Measurements from ENCODE around the gene DRD3.

DRD3 gene

DNA sequence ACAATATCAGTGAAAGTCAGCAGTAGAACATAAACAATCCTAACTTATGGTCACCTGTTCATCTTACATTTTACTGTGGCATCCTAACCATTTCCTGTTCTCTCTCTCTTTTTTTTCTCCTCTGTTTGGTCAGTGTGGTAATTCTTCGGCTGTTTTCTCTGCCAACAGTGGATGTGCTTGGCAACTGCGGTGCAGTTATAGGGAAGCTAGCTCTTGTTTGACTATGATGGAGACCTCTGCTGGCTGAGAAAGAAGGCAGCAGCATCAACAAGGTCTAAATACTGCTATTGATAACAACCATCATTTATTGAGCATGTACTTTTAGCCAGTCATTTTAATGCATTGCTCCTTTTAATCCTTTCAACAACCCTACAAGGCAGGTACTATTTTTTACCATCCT, 723 bp upstream of the DRD3 start:
- ChIA-PET POLR2A (no interaction called here), CTCF (interaction anchor here (0.8 kb wide), 2 partner anchors 25 to 26 kb away, joined by 4 read pairs; no protein-coding TSS in a partner anchor)

More for the DNA sequence above, 723 bp upstream of the DRD3 start:
- TF ChIP-seq, protein P1, sequence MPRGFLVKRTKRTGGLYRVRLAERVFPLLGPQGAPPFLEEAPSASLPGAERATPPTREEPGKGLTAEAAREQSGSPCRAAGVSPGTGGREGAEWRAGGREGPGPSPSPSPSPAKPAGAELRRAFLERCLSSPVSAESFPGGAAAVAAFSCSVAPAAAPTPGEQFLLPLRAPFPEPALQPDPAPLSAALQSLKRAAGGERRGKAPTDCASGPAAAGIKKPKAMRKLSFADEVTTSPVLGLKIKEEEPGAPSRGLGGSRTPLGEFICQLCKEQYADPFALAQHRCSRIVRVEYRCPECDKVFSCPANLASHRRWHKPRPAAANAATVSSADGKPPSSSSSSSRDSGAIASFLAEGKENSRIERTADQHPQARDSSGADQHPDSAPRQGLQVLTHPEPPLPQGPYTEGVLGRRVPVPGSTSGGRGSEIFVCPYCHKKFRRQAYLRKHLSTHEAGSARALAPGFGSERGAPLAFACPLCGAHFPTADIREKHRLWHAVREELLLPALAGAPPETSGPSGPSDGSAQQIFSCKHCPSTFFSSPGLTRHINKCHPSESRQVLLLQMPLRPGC (tag by site-specific recombination; IDR thresholded peaks at IDR 0.05) = no peak
- TF ChIP-seq GLI2 (tag by site-specific recombination; IDR thresholded peaks at IDR 0.05; ENCODE audit: borderline replicate concordance, low read depth) (no peak), ZNF626 (tag by site-specific recombination; IDR thresholded peaks at IDR 0.05) (no peak), ZSCAN5A (tag by site-specific recombination; IDR thresholded peaks at IDR 0.05) (no peak), ZBTB44 (tag by site-specific recombination; IDR thresholded peaks at IDR 0.05) (no peak), ZNF416 (tag by site-specific recombination; IDR thresholded peaks at IDR 0.05) (no peak), ZNF266 (tag by site-specific recombination; IDR thresholded peaks at IDR 0.05; ENCODE audit: low read depth) (no peak), ZNF37A (tag by site-specific recombination; IDR thresholded peaks at IDR 0.05) (no peak), ZNF654 (tag by site-specific recombination; IDR thresholded peaks at IDR 0.05; ENCODE audit: low read depth) (no peak), ZFP3 (tag by site-specific recombination; IDR thresholded peaks at IDR 0.05; ENCODE audit: low read depth) (no peak), ZEB2 (tag by site-specific recombination; IDR thresholded peaks at IDR 0.05) (no peak), YY2 (tag by site-specific recombination; IDR thresholded peaks at IDR 0.05) (no peak), ZNF510 (tag by site-specific recombination; IDR thresholded peaks at IDR 0.05; ENCODE audit: insufficient replicate concordance) (no peak), ZNF112 (tag by site-specific recombination; IDR thresholded peaks at IDR 0.05) (no peak), ZNF48 (tag by site-specific recombination; IDR thresholded peaks at IDR 0.05) (no peak), ZNF560 (tag by site-specific recombination; IDR thresholded peaks at IDR 0.05; ENCODE audit: borderline replicate concordance) (no peak), ZNF155 (tag by site-specific recombination; IDR thresholded peaks at IDR 0.05) (no peak)
- TF ChIP-seq, protein P2, sequence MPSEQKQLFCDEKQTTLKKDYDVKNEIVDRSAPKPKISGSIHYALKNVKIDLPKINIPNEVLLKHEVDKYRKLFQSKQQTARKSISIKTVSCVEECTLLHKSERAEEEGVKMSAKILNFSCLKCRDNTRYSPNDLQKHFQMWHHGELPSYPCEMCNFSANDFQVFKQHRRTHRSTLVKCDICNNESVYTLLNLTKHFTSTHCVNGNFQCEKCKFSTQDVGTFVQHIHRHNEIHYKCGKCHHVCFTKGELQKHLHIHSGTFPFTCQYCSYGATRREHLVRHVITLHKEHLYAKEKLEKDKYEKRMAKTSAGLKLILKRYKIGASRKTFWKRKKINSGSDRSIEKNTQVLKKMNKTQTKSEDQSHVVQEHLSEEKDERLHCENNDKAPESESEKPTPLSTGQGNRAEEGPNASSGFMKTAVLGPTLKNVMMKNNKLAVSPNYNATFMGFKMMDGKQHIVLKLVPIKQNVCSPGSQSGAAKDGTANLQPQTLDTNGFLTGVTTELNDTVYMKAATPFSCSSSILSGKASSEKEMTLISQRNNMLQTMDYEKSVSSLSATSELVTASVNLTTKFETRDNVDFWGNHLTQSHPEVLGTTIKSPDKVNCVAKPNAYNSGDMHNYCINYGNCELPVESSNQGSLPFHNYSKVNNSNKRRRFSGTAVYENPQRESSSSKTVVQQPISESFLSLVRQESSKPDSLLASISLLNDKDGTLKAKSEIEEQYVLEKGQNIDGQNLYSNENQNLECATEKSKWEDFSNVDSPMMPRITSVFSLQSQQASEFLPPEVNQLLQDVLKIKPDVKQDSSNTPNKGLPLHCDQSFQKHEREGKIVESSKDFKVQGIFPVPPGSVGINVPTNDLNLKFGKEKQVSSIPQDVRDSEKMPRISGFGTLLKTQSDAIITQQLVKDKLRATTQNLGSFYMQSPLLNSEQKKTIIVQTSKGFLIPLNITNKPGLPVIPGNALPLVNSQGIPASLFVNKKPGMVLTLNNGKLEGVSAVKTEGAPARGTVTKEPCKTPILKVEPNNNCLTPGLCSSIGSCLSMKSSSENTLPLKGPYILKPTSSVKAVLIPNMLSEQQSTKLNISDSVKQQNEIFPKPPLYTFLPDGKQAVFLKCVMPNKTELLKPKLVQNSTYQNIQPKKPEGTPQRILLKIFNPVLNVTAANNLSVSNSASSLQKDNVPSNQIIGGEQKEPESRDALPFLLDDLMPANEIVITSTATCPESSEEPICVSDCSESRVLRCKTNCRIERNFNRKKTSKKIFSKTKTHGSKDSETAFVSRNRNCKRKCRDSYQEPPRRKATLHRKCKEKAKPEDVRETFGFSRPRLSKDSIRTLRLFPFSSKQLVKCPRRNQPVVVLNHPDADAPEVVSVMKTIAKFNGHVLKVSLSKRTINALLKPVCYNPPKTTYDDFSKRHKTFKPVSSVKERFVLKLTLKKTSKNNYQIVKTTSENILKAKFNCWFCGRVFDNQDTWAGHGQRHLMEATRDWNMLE (tag by site-specific recombination; conservative IDR thresholded peaks at IDR 0.05; ENCODE audit: low read depth) = no peak
- TF ChIP-seq, protein P3, sequence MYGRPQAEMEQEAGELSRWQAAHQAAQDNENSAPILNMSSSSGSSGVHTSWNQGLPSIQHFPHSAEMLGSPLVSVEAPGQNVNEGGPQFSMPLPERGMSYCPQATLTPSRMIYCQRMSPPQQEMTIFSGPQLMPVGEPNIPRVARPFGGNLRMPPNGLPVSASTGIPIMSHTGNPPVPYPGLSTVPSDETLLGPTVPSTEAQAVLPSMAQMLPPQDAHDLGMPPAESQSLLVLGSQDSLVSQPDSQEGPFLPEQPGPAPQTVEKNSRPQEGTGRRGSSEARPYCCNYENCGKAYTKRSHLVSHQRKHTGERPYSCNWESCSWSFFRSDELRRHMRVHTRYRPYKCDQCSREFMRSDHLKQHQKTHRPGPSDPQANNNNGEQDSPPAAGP (tag by site-specific recombination; IDR thresholded peaks at IDR 0.05) = no peak
- no peaks in the 10 kb centered on the region for H3K9me3 ChIP-seq (ENCODE audit: control insufficient read depth, insufficient read depth, low read depth, low read length)
- no peak overlapping the region for H3K4me3 ChIP-seq (ENCODE audit: low read depth, low read length)
- H3K4me1 ChIP-seq (ENCODE audit: control insufficient read depth, insufficient read depth, low read length) = no peaks in the 10 kb centered on the region
- H3K36me3 ChIP-seq (ENCODE audit: control insufficient read depth in 2 of 2, insufficient read depth in 1 of 2, low read length in 2 of 2) = no peaks in the 10 kb centered on the region
- H3K27ac ChIP-seq (ENCODE audit: extremely low read depth, low read depth, low read length) = no peak overlapping the region
